ENCODE results near the gene HNRNPF. TPM values are rescaled to one million over a fixed set of nuclear protein-coding genes. Genes with fewer than 3 reads are reported as not detected.

The HNRNPF gene
- polyA plus RNA-seq, 1 donor (not counting 4 experiments of a cell fraction or from before 2014, with no cell fraction given), result 238 TPM

DNA sequence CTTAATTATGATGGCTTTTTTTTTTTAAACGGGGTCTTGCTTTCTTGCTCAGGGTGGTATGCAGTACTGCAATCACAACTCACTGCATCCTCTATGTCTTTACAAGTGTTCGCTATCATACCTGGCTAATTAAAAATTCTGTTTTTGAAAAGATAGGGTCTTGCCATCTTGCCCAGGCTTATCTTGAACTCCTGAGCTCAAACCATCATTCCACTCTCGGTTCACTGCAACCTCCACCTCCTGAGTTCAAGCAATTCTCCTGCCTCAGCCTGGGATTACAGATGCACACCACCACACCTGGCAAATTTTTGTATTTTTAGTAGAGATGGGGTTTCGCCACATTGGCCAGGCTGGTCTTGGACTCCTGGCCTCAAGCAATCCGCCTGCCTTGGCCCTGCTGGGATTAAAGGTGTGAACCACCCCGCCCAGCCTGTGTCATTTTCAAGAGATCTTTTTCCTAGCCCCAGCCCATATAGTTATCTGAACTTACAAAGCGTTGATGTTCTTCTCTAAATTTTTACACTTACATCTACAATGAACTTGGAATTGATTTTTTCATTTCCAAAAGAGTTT lies 6.0 kb downstream of the HNRNPF start:
- H3K4me1 ChIP-seq (ENCODE audit: control insufficient read depth, extremely low read depth, insufficient read depth, low read length), result peaks cover 65% of the 10 kb centered on the region

DNA sequence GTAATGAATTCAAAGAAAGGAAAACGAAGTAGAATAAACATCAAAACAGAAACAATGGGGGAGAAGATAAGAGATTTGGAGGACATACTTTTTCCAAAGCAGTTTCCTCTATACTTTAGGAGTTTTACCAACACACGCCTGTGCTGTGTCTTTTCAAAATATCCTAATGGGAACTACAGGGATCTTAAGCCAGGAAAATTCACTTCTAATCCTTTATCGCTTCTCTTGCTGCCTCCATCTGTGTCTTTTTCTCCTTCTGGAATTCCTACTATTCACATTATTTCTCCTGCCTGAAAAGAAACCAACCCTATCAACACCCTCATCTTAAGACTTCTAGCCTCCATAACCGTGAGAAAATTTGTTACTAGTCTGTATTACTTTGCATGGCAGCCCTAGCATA lies 6.8 kb downstream of the HNRNPF start:
- Histone ChIP-seq H3K27ac (ENCODE audit: control insufficient read depth, insufficient read depth, low read length) (peak overlapping the region; percentile 5), H3K9me1 (ENCODE audit: control insufficient read depth, extremely low read depth, insufficient read depth, low read length) (no peaks in the 10 kb centered on the region), H3K9me3 (ENCODE audit: control insufficient read depth, low read depth, low read length) (no peaks in the 10 kb centered on the region), H3K27me3 (ENCODE audit: control insufficient read depth, extremely low read depth, insufficient read depth, low read length) (no peaks in the 10 kb centered on the region), H4K20me1 (ENCODE audit: control insufficient read depth, extremely low read depth, insufficient read depth, low read length) (peaks cover 54% of the 10 kb centered on the region), H3K9ac (ENCODE audit: control insufficient read depth, extremely low read depth, insufficient read depth, low read length) (no peak overlapping the region), H3K36me3 (ENCODE audit: control insufficient read depth in 2 of 2, extremely low read depth in 1 of 2, insufficient read depth in 2 of 2, low read length in 2 of 2) (peaks cover 3 to 19% of the 10 kb centered on the region in 2 experiments), H3K79me2 (ENCODE audit: control insufficient read depth, insufficient read depth, low read length) (peaks cover 100% of the 10 kb centered on the region), H2AFZ (ENCODE audit: control insufficient read depth, low read length) (no peak overlapping the region), H3K4me1 (ENCODE audit: control insufficient read depth, extremely low read depth, insufficient read depth, low read length) (peaks cover 66% of the 10 kb centered on the region), H3K4me3 (ENCODE audit: control insufficient read depth in 2 of 3, extremely low read depth in 1 of 3, insufficient read depth in 2 of 3, low read depth in 1 of 3, low read length in 3 of 3) (no peak overlapping the region), H3K4me2 (ENCODE audit: control insufficient read depth, extremely low read depth, insufficient read depth, low read depth, low read length) (no peak overlapping the region)
- TF ChIP-seq, protein P1, sequence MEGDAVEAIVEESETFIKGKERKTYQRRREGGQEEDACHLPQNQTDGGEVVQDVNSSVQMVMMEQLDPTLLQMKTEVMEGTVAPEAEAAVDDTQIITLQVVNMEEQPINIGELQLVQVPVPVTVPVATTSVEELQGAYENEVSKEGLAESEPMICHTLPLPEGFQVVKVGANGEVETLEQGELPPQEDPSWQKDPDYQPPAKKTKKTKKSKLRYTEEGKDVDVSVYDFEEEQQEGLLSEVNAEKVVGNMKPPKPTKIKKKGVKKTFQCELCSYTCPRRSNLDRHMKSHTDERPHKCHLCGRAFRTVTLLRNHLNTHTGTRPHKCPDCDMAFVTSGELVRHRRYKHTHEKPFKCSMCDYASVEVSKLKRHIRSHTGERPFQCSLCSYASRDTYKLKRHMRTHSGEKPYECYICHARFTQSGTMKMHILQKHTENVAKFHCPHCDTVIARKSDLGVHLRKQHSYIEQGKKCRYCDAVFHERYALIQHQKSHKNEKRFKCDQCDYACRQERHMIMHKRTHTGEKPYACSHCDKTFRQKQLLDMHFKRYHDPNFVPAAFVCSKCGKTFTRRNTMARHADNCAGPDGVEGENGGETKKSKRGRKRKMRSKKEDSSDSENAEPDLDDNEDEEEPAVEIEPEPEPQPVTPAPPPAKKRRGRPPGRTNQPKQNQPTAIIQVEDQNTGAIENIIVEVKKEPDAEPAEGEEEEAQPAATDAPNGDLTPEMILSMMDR (optimal IDR thresholded peaks at IDR 0.05 in 1 of 3, IDR thresholded peaks at IDR 0.05 in 1 of 3, conservative IDR thresholded peaks at IDR 0.05 in 1 of 3; ENCODE audit: extremely low read depth in 1 of 3, insufficient read depth in 2 of 3, low read length in 3 of 3), result no peak
- no peak for TF ChIP-seq EZH2 (IDR thresholded peaks at IDR 0.05; ENCODE audit: low read length)
- FAIRE-seq (no peak), DNase-seq (ENCODE audit: low read depth, low spot score) (no peak)
- dilution Hi-C loops (cut with MboI; ENCODE audit: extremely low pct_ligation_motif_present, low sequenced_read_pairs), result no loop called here

More for the DNA sequence above, 6.0 kb downstream of the HNRNPF start:
- dilution Hi-C loops (cut with MboI; ENCODE audit: extremely low pct_ligation_motif_present, low sequenced_read_pairs), result no loop called here
- Histone ChIP-seq H3K9me3 (ENCODE audit: control insufficient read depth, low read depth, low read length) (no peaks in the 10 kb centered on the region), H3K9ac (ENCODE audit: control insufficient read depth, extremely low read depth, insufficient read depth, low read length) (no peak overlapping the region), H3K9me1 (ENCODE audit: control insufficient read depth, extremely low read depth, insufficient read depth, low read length) (no peaks in the 10 kb centered on the region), H3K4me2 (ENCODE audit: control insufficient read depth, extremely low read depth, insufficient read depth, low read depth, low read length) (no peak overlapping the region), H3K27me3 (ENCODE audit: control insufficient read depth, extremely low read depth, insufficient read depth, low read length) (no peaks in the 10 kb centered on the region), H3K79me2 (ENCODE audit: control insufficient read depth, insufficient read depth, low read length) (peaks cover 99% of the 10 kb centered on the region), H3K36me3 (ENCODE audit: control insufficient read depth in 2 of 2, extremely low read depth in 1 of 2, insufficient read depth in 2 of 2, low read length in 2 of 2) (peaks cover 3 to 19% of the 10 kb centered on the region in 2 experiments), H3K4me3 (ENCODE audit: control insufficient read depth in 2 of 3, extremely low read depth in 1 of 3, insufficient read depth in 2 of 3, low read depth in 1 of 3, low read length in 3 of 3) (no peak overlapping the region), H2AFZ (ENCODE audit: control insufficient read depth, low read length) (no peak overlapping the region), H4K20me1 (ENCODE audit: control insufficient read depth, extremely low read depth, insufficient read depth, low read length) (peaks cover 54% of the 10 kb centered on the region), H3K27ac (ENCODE audit: control insufficient read depth, insufficient read depth, low read length) (no peak overlapping the region)
- no peak for FAIRE-seq
- DNase-seq (ENCODE audit: low read depth, low spot score), result no peak
- no peak for TF ChIP-seq EZH2 (IDR thresholded peaks at IDR 0.05; ENCODE audit: low read length)
- TF ChIP-seq, protein P1 (optimal IDR thresholded peaks at IDR 0.05 in 1 of 3, IDR thresholded peaks at IDR 0.05 in 1 of 3, conservative IDR thresholded peaks at IDR 0.05 in 1 of 3; ENCODE audit: extremely low read depth in 1 of 3, insufficient read depth in 2 of 3, low read length in 3 of 3), result no peak

All from keratinocyte (primary cell).